ENCODE results near the gene GFER. TPM values are rescaled to one million over a fixed set of nuclear protein-coding genes. Genes with fewer than 3 reads are reported as not detected.
A peak's percentile ranks its signal among the peaks of the same experiment; 100 is the strongest.

The GFER gene
- total and polyA plus RNA-seq, 9 of the 15 experiments (the other 6 are each of a cell fraction or from before 2014, with no cell fraction given) = 4.3 to 53.7 (median 19.8) TPM

GRCh38 chr16:1971796-1972489 lies 12.1 kb upstream of the GFER start, which contains the start of gene TBL3 (continued):
- TF ChIP-seq GATA2 (CRISPR knock-in tag; IDR thresholded peaks at IDR 0.05) (no peak), GABPB1 (CRISPR knock-in tag; IDR thresholded peaks at IDR 0.05) (peak; percentile 98), BACH1 (tag; IDR thresholded peaks at IDR 0.05) (no peak), ZKSCAN1 (IDR thresholded peaks at IDR 0.05; ENCODE audit: low read depth, low read length) (peak; percentile 94), PML (IDR thresholded peaks at IDR 0.05; ENCODE audit: low read length) (peak; percentile 72), HCFC1 (IDR thresholded peaks at IDR 0.05; ENCODE audit: low read depth, low read length) (peak; percentile 100), CHAMP1 (IDR thresholded peaks at IDR 0.05) (no peak), FOS (IDR thresholded peaks at IDR 0.05; ENCODE audit: extremely low read depth, insufficient read length) (no peak), GTF2A2 (tag; IDR thresholded peaks at IDR 0.05) (no peak), SMARCA4 (IDR thresholded peaks at IDR 0.05) (no peak), MBD1 (CRISPR knock-in tag; IDR thresholded peaks at IDR 0.05) (no peak), USF2 (CRISPR knock-in tag; IDR thresholded peaks at IDR 0.05) (no peak), E2F5 (CRISPR knock-in tag; IDR thresholded peaks at IDR 0.05) (no peak), PREB (CRISPR knock-in tag; IDR thresholded peaks at IDR 0.05) (no peak), JUND (IDR thresholded peaks at IDR 0.05; ENCODE audit: borderline replicate concordance, low read depth, low read length) (peak; percentile 84), JUND (tag; IDR thresholded peaks at IDR 0.05; ENCODE audit: borderline replicate concordance, low read depth, low read length) (peak; percentile 47; the same call in 1 of the 3 replicates), NR2C2 (CRISPR knock-in tag; IDR thresholded peaks at IDR 0.05) (peak; percentile 82; the same call in 1 of the 2 replicates), NR2C2 (tag; IDR thresholded peaks at IDR 0.05) (peak; percentile 96), ZNF589 (CRISPR knock-in tag; IDR thresholded peaks at IDR 0.05; ENCODE audit: low read depth) (no peak; the same call in 1 of the 2 replicates), TAF7 (tag; IDR thresholded peaks at IDR 0.05) (no peak), PPARD (CRISPR knock-in tag; IDR thresholded peaks at IDR 0.05) (no peak)
